ENCODE results near the gene MOBP.

DNA sequence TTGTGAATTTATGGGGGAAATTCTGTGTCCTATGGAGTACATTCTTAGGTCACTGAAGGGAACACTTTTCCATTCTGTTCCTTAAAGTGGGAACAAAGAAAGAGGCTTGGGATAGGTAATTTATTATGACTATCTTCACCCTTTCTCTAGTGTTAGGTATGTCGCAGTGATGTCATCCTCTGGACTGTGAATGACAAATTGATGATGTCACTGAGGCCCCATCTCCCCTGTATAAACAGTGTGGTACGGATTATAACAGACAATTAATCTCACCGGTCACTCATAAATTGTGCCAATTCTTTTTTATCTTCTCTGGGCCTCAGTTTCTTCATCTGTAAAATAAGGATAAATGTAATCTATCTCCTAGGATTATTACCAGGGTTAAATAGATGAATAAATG lies 23.5 kb downstream of the MOBP start:
- TF ChIP-seq CTCF (IDR thresholded peaks at IDR 0.05; ENCODE audit: low read depth, low read length, poor library complexity, severe bottlenecking): no peak
- no peak for TF ChIP-seq EZH2phosphoT487 (IDR thresholded peaks at IDR 0.05; ENCODE audit: borderline replicate concordance, low read length)
